HL-60/S4 treated with phorbol 12-myristate 13-acetate at 8.2 ng/mL for 4 days and 3 days (cell line): ENCODE data around the gene ANKLE2.
"Not testable (repeated sequence)": the region's sequence is repeated elsewhere in the genome, so short reads cannot be mapped to it uniquely, and the experiment has no call there.

Experiments used
- in situ Hi-C: fragments of 300-500 bp; cut with MboI; formaldehyde crosslinking; loops from 2 replicates; pipeline ENCODE4 v1.15.0; 2022; ENCODE audit warnings: low sequenced_read_pairs

ANKLE2 gene

DNA sequence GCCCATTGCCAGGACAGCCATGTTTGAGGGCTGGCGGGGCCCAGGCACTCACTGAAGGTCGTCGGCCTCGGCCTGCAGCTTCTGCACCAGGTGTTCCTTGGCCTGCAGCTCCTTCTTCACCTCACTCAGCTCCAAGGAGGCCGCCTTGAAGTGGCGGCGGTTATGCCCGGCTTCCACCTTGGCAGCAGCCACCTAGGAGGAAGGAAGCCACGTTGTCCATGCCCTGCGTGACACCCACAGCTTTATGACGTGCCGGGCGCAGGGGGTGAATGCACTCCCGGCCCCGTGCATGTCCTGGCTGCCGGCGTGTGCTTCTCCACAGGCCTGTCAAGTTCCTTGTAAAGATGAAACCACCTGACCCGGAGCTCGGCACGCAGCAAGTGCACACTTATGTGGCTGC is 16.0 kb upstream of the ANKLE2 start:
- in situ Hi-C loops = no loop called here

DNA sequence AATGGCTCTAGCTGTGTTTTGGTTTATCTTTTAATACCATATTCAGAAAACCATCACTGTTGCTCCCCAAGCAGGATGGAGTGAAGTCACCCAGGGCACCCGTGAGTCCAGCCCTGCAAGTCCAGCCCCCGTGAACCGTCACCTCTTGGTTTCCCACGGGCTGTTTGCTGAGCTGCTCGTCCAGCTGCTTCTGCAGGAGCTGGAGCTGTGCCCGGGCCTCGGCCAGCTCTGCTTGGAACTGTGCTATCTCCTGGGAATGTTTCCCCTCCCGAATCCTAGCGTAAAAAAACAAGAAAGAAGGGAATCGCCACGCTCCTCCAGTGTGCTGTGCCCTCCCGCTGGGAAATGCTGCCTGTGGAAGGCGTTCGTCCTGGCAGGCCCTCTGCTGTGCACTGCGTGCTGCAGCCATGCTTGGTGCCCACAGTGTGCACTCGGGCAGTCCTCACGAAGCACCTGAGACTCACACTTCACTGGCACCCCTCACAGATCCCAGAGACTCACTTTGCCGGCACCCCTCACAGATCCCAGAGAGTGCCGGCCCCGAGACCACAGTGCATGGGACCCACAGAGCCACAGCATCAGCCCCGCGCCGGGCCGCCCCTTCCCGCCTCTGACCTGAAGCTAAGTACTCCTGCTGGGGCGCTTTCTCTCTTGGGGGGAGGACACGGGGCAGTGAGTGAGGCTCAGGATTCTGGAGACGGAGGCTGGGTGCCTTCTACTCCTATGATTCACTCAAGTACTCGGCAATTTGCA is 15.4 kb upstream of the ANKLE2 start:
- in situ Hi-C loops = no loop called here

DNA sequence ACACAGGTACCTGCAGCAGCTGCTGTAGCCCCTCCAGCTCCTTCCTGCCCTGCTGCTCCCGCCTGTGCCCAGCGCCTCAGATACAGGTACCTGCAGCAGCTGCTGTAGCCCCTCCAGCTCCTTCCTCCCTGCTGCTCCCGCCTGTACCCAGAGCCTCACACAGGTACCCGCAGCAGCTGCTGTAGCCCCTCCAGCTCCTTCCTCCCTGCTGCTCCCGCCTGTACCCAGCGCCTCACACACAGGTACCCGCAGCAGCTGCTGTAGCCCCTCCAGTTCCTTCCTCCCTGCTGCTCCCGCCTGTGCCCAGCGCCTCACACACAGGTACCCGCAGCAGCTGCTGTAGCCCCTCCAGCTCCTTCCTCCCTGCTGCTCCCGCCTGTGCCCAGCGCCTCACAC is 14.6 kb upstream of the ANKLE2 start:
- in situ Hi-C loops = not testable (repeated sequence)

DNA sequence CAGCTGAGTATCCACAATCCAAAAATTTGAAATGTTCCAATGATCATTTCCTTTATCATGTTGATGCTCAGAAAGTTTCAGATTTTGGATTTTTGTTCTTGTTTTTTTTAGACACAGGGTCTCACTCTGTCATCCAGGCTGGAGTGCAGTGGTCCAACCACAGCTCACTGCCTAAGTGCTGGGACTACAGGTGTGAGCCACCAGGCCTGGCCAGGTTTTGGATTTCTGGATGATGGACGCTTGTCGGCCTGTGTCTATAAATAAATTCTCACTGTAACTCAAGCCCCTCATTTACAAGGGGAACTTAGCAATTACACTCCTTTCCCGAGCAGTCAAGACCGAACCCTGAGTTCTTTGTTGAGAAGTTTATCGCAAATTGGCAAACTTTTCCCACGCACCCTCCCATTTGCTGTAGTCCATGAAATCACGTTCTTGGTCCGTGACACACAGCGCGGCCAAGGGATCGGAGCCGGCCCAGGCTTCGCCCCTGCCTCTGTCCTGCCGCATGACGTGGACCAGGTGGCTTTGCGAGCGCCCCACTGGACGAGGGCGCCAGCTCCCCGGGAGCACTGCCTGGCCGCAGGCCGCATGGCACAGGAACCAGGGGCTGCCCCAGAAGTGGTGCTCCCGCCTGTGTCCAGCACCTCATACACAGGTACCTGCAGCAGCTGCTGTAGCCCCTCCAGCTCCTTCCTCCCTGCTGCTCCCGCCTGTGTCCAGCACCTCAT is 14.0 kb upstream of the ANKLE2 start:
- in situ Hi-C loops = no loop called here

DNA sequence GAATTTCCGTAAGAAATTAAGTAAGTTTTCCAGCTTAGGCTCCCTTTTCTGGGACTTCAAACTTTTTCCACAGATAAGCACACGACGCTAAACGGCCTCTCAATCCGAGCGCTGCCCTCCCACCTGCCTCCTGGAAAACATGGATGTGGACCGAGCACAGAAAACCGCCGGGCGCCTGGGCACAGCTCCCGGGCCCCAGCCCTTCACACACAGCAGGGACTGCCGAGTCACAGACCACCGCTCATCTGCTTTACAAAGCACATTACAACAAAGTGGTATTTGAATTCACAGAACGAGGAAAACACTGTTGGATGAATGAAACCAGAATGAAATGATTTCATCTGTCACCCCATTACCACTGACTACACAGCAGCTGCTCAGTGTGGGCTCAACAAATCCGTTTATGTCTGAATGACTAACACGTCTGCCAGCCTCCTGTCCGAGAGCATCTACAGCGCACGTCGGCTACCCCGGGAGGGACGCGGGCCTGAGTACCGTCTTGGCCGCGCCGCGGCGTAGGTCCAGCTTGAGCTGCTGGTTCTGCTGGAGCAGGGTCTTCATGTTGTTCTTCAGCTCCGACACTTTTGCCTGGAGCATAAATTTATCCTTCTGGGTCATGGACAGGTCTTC is 13.1 kb upstream of the ANKLE2 start:
- in situ Hi-C loops = no loop called here

DNA sequence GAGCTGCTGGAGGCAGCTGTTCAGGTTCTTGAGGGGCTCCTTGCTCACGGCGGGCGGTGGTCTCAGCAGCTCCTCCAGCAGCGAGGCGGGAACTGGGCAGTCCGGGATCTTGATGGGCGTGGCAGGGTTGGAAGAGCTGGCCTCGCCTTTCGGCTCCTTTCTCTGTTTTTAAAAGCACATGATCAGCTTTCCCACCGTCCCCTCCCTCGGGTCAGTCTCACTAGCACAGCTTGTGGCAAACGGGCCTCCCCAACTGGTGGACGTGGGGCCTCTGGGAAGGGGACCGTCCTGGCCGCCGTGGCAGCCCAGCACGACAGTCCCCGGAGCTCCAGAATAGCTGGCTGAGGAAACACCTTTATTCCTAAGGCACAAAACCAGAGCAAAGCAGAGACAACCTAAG is 12.5 kb upstream of the ANKLE2 start:
- in situ Hi-C loops = no loop called here

DNA sequence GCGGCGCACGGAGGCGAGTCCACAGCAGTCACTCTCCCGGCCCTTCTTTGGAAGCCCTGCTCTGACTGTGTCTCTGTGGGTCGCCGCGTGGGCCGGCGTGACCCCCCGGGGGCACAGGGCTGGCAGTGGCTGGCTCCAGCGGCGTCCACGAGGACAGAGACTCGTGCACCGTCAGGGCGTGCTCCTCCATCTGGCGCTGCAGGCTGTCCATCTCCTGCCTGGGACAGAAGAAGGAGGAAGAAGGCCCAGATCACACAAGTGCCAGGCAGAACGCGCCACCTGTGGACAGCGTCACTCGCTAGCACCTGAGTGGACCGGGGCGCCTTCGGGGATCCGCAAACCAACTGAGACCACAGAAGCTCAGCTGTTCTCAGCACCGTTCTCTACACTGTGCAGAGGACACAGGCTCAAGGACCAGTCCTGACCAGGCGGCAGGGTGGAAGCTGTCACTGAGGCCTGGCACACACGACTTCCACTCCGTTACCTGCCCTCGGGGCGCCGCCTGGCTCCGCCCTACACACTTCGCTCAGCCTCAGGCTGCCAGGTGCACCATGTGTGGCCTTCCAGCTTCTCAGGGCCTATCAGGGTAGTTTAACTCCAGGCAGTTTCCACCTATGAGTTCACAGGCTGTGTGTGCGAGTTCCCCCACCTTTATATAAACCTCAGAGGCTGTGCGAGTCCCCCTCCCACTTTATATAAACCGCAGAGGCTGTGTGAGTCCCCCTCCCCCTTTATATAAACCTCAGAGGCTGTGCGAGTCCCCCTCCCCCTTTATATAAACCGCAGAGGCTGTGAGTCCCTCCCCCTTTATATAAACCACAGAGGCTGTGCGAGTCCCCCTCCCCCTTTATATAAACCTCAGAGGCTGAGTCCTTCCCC is 11.7 kb upstream of the ANKLE2 start:
- in situ Hi-C loops = no loop called here

DNA sequence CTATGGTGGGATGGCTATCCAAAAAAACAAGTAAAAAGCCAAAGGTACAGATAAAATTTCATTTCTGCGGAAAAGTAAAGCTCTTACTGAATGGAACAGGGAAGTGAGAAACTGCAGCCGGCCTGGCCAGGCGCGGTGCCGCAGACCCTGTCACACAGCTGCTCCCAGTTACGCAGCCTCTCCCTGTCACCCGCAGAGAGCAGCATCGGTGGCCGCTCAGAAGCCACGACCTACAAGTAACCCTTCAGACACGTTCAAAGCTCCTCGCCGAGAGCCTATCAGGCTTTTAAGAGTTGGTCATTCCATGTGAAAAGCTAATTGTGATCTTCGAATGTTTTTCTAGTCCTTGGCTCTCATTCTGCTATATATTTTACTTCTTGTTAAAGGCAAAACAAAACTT is 11.0 kb upstream of the ANKLE2 start:
- in situ Hi-C loops = no loop called here

DNA sequence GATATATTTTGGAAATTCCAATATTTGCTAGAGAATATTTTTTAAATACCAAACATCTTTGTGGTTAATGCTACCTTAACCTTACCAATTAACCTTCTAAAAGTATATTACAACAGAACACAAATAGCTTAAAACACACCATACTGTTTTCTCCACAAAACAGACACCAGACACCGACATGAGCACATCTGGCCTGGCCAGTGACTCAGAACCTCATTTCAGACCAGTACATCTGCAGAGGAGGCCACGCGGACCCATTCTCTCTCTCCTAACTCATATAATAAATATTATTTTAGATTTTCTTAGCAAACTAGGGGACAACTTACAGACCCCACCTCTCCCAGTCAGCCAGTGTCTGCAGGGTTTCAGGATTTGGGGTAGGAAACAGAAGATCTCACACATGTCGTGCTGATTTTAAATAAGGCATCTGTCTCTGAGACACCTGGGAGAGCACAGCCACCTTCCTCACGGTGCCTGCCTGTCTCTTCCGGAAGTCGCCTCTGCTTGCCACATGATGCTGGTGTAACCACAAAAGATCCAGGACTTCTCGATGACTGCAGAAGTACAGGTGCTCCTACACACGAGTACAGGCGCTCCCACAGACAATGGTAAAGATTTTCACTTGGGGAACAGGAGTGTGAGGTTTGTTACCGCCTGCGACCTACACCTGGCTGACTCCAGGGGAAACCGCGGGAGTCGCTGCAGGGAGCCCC is 9.7 kb upstream of the ANKLE2 start:
- in situ Hi-C loops = no loop called here

DNA sequence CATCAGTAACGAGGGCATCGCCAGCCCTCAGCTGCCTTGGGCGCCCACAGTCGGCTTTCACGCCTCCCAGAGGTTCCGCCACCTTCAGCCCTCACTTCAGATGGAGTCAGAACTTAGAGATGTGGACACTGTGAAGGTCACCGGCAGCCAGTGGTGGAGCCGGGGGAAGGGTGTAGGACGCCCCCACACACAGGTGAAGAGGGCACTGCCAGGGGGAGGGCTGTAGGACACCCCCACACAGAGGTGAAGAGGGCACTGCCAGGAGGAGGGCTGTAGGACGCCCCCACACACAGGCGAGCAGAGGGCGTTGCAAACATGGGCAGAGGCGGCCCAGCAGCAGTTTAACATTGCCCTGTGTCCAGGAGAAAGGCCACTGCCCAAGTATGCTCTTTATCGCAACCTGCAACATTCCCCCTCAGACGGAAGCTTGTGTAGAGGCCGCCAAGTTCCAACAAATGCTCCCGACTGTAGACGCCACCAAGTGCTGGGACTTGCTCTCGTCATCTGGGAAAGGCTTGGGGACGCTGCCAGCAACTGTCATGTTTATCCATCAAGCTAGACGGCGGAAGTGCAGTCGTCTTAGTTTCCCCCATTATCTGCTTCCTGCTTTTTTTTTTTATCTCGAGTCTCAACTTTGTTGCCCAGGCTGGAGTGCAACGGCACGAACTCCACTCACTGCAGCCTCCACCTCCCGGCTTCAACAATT is 4.9 kb upstream of the ANKLE2 start:
- in situ Hi-C loops = no loop called here

DNA sequence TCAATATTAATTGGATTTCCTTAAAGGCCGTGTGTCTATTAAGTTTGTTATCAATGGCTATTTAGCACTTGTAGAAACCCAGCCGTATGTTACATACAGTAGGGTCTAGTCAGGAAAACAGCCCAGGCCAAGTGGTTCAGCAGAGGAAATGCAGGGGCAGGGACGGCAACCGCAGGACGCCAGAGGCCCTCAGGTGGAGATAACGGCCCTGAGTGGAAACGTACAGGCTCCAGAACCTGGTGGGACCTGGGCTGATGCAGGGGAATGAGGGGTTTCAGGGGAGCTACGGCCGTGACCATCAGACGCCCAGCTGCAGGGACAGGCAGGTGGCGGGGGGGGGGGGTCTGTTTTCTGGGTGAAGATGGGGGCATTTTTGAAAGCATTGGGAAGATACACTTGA is 3.7 kb upstream of the ANKLE2 start:
- in situ Hi-C loops = no loop called here

DNA sequence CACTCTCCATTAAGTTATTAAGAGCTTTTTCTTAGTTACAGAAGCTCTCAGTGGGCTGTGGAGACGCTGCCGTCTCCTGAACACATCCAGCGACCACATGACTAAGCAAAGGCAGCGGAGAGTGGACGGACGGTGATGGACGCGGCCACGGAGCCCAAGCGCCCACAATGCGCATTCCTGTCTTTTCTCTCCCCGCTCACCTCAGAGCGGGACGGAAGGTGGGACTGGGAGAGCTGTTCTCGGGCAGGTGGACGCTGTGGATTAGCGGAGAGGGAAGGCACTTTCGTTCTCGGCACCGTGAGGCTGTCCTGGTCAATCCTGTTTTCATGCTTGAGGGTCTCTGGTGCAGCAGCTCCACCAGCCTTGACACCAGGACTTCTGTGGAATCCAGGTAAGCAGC is 2.6 kb upstream of the ANKLE2 start:
- in situ Hi-C loops = no loop called here

DNA sequence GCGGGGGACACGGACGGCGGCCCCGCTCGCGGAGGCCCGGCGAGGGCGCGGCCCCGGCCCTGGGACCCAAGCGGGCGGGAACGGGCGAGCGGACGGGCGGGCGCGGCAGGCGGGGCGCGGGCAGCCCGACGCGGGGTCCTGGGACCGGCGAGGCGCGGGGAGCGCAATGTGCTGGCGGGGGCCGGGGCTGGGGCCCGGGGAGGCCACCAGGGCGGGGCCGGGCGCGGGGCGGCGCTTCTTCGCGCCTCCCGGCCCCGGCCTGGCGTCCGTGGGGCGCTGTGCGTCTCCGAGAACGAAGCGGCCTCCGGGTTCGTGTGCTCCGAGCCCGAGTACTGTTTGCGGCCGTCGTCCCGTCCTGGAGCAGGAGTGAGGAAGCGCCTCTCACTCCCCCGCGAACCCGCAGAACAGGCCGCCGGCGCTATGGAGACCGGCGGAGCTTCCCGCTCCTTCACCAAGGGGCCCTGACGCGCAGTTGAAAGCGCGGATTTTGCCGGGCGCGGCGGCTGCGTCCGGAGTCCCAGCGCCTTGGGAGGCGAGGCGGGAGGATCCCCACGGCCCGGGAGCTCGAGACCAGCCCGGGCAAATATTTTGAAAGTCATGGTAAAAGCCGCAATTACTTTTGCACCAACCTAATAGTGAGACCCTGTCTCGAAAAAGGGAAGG is 420 bp upstream of the ANKLE2 start:
- in situ Hi-C loops = no loop called here

DNA sequence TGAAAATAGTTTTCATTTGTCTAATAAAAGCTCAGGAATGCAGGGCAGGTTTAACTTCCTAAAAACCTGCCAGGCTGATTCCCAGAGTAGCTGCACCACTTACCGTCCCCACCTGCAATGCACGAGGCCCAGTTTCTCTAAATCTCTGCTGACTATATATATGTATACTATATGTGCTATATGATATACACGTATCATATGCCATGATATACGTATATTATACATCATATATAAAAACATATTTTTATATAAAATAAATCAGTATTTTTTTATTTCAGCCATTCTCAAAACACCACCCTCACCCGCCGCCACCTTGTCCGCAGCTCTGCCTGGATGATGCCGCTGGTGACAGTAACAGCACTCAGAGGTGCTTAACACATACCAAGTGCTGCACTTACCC is 2.3 kb downstream of the ANKLE2 start:
- in situ Hi-C loops = no loop called here

DNA sequence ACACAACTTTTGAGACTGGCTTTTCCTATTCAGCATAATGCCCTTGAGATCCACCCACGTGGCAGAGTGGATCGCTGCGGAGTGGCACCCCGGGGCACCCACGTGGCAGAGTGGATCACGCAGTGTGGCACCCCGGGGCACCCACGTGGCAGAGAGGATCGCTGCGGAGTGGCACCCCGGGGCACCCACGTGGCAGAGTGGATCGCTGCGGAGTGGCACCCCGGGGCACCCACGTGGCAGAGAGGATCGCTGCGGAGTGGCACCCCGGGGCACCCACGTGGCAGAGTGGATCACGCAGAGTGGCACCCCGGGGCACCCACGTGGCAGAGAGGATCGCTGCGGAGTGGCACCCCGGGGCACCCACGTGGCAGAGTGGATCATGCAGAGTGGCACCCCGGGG is 2.8 kb downstream of the ANKLE2 start:
- in situ Hi-C loops = not testable (repeated sequence)

DNA sequence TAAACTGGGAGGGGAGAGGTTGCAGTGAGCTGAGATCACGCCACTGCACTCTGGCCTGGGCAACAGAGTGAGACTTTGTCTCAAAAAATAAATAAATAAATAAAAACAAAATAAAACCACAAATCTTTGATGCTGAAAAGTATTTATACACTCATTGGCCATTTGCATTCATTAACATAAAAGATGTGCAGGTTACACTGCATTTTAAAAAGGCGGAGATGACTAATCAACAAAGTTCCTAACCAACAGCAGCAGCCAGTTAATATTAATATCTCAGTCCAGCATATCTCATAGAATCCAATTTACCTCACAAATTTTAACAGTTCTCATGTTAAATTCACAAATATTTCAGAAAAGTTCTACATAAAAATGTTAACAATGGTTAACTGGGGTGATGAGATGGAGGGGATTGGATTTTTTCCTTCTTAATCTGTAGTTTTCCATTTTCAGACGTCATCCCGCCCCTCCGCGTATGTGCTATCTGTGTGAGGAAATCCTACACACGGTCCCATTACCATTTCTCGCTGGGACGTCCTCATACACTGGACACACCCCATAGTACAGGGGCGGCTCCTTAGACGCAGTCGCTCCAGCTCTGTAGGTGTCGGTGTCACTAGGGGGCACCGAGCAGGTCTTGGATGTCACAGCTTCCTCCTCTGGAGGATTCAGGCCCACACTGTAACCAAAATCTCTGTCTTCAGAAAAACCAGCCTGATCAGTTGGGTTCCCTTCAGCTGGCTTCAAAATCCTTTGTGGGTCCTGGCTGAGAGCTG is 7.3 kb downstream of the ANKLE2 start:
- in situ Hi-C loops = no loop called here

DNA sequence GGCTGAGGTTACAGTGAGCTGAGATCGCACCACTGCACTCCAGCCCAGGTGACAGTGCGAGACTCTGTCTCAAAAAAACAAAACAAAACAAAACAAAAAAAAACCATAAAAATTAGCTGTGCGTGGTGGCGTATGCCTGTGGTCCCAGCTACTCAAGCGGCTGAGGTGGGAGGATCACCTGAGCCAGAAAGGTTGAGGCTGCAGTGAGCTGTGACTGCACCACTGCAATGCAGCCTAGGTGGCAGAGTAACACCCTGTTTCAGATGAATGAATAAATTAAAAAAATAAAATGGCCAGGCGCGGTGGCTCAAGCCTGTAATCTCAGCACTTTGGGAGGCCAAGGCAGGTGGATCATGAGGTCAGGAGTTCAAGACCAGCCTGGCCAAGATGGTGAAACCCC is 8.0 kb downstream of the ANKLE2 start:
- in situ Hi-C loops = not testable (repeated sequence)

DNA sequence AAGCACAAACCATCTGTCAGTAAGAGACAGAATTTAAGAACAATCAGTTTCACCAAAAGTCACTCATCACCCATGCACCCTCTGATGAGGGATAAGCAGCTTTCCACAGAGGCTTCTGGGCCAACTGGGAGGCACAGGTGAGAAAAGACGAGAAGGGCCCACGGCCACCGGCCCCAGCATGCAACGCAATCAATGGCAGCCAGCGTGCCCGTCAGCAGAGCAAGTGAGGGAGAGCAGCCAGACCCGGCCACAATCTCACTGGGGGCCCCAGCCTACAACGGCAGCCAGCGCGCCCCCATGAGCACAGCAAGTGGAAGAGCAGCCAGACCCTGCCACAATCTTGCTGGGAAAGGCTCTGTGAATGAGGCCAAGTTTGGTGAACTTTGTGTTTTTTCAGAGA is 13.3 kb downstream of the ANKLE2 start:
- in situ Hi-C loops = no loop called here

DNA sequence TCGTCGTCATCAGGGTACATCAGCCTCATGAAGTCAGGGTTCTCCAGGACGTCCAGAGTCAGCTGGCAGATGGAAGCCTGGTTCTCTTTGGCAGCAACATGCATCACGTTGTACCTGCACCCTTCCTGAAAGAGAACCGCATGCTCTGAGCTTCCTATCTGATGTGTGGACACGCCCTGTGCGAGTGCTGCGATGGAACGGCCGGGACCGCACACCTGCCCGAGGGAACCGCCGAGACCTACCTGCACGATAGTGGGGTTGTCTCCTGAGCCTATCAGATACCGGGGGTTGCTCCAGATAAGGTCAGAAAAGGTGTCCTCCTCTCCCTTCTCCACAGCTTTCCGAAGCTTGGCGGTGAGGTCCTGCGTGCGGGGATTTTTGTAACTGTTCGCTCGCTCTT is 13.7 kb downstream of the ANKLE2 start:
- in situ Hi-C loops = no loop called here
